ENCODE data around the gene AMOTL1.

Gene AMOTL1

DNA sequence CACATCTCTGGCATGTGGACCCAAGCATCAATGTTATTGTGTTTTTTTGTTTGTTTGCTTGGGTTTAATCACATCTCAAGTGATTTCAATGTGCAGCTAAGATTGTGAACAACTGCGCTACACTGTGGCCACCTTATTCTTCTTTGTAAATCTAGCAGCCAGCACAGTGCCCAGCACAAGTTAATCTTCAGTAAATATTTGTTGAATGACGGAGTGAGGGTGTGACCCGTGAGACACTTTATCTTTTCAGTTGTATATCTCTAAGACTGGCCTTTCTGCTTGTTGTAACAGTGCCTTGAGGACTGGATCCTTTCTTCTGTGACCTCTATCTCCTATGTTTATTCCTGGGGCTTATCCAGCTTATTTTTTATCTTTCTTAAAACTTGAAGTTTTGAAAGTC, 21.4 kb upstream of the AMOTL1 start:
- DNase-seq = no peak

DNA sequence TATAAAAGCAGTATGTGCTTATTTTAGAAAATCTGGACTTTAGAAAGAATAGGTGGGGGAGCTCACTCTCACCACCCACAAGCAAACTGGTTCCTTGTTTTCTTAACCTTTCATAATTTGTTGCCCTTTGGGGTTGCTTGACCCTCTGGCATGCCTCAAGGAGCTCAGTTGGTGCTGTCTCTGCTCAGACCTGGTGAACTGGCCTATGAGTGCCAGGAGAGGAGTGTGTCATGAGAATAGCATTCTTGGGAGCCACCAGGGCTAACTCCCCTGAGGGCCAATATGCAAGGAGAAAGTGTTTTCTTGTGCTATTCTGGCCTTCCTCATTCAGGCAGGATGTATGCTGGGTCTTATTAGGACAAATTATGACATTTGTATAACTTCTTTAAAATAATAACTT, 21.0 kb upstream of the AMOTL1 start:
- DNase-seq = no peak

DNA sequence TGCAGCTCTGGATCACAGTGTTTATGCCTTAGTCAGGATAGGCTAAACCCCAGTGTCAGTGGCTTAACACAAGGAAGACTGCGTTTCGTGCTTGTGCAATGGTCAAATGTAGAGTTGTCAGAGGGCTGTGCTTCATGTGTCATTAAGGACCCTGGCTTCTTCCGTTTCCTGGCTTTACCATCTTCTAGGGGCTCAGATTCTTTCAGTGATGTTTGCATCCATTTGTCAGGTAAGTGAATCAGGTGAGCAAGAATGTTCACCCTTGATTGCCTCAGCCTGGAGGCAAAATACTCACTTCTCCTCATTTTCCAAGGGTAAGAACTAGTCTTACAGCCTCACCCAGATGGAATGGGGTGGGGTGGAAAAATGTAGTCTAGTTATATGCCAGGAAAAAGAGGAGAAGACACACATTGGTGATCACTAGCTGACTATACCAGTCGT, 20.5 kb upstream of the AMOTL1 start:
- no peak for DNase-seq

DNA sequence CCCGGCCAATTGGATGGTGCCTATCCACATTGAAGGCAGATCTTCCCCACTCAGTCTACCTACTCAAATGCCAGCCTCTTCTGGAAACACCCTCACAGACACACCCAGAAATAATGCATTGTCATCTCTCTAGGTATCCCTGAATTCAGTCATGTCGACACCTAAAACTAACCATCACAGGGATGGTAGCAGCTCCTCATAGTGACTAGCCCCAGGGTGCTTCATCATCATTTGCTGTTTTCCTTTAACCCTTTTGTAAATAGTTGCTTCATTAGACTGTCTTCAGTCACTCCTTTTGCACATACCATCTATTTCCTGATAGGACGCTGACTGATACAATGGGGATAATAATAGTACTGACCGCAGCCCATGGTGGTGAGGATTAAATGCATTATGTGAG, 18.8 kb upstream of the AMOTL1 start:
- no peak for DNase-seq

DNA sequence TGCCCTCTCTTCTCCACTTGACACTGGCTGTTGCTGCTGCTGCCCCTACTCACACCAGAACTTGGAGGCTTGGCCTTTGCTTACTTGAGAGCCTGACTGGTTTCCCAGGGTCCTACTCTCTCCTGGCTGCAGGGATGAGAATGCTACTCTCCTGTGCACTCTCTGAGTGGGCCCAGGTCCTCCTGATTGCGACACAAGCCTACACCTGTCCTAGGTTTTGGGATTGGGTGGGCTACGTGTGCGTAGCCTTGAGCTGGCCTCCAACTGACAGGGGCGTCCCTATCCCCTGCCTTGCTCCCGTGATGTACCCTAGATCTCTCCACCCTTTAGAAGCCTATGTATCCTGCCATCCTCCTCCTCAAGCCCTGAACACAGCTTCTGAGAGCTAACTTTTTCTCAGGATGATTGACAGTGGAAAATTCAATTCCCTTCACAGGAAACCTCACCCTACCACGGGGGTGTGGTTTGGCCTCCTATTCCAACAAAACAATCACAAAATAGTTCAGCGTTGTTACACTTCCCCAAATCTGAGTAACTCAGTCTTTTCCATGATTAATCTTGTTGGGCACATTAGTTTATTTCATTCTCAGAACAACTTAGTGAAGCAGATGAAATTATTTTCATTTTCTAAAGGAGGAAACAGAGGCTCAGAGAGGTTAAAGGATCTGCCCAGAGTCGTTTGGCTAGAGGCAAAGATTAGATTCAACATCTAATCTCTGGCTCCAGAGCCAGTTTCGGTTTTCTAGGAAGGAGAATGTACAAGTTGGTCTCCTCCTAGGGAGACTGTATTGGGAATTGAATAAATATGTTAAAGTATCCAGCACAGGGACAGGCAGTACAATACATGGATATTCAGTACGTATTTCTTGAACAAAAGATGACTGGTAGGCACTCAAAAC, 17.6 kb upstream of the AMOTL1 start:
- no peak for DNase-seq

DNA sequence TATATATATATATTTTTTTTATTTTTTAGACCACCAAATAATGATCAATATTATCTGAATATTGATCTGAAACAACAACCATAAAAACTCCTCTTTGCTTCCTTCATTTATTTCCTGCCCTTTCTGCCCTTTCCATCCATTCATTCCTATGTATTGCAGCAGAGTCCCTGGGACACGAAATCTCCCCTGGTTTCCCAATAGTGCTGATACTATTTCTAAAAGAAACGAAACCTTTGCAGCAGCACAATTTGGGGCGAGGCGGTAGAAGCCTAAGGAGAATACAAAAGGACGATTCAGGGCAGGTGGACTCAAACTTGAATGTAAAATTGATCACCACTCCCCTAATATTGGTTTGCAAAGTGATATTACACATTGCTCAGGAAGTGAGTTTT, 16.9 kb upstream of the AMOTL1 start:
- no peak for DNase-seq

DNA sequence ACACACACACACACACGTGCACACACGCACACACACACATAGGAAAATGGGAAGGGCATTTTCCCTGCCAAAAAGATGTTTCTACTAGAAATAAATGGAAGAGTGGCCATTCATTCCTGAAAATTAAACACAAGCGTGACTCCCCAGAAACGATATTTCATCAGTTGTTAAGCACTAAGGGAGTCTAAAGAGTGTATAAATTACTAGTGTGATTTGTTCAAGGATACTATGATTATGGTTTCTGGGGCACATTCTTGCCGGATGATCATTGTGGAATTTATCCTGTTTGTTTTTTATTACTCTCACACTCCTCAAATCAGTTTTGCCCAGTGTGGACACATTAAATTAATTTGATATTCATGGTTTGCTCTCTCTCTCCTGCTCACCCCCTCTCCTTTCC, 16.4 kb upstream of the AMOTL1 start:
- no peak for DNase-seq

DNA sequence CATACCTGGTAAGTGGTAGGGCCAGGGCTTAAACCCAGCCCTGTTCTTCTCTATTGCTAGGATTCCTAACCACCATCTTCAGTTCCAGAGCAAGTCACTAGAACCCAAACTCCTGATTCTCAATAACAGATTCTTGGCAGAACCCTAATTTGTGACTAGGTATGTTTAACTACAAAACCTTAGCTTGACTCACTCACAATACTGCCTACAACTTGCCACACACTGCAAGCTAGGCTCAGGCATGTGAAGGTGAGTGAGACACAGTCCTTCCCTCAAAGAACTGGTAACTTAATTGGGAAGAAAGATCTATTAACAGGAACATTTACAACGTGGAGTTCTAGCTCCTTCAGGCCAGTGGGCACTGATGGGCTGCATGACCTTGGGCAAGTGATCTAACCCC, 14.5 kb upstream of the AMOTL1 start:
- no peak for DNase-seq

DNA sequence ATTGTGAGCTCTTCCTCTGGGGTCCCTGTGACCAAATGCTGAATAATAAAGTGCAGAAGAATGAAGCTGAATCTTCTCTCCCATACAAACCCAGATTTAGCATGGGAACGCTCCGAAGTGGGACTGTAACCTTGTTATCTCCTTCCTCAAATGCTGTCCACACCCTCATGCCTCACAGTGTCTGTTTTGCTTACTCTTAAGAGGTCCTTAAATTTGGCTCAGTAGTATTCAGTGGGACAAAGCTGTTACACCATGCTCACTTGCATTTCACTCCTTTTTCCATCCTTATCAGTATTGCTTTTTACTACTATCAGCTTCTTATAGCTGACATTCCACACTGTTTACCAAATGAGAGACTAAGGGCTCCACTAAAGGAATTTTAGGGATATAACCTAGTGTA, 13.8 kb upstream of the AMOTL1 start:
- DNase-seq = no peak

DNA sequence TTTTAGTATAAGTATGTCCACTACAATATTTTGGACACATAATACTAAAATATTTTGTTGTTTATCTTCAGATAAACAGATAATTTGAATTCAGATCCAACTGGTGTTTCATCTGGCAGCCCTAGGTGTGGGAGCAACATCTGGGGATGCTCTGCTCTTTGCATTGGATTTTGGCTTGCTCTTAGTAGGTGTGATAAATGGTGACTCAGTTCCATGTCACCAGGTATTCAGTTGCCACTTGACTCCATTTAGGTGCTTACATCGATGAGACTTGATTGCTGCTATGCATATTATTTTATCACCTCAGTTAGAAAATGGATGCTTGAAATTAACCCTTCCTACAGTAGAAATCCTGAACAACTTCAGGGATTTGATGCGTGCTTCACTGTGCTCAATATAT, 13.3 kb upstream of the AMOTL1 start:
- DNase-seq = no peak

DNA sequence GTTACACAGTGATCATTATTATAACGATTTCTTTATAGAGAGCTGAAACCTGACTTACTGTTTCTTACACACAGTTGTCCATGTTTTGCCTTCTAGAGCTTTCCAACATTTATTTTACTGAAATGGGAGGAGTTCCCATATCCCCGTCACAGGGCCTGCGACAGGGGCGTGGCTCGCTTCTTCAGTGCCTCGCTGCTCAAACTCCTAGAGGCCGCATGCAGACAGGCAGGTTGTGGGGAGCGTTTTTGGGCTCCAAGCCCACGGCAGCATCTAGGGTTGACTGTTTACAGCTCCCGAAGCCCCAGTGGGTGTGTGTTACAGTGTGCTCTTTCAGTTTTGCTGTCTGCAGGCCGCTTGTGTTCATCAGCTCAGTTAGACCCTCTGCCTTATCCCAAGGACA, 12.7 kb upstream of the AMOTL1 start:
- DNase-seq = no peak

DNA sequence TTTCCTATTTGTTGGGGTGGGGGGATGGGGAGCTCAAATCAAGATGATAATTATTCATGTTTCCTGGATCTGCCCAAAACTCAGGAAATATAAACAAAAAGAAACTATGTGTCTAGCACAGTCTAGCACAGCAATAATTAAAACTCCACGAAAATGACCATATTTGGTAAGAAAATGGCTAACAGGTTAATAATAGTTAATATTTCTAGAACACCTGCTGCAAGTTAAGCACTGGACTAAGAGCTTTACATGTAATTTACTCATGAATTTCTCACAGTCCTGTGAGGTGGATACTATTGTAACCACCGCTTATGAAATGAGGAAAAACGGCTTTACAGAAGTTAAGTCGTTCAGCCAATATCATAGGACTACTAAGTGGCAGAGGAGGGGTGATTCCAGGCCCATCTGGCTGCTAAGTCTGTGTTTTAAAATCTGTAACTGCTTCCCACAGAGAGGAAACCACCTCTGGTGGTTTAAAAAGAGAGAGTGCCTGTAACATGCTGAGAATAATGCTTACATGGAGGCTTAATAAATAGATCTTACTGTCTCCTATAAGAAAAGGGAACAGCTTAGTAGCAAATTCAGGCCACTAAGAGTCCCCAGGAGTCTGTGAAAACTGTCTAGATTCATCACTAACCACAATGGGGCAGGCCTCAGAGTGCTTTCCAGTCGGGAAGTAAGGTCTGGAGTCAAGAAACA, 11.0 kb upstream of the AMOTL1 start:
- DNase-seq = no peak

DNA sequence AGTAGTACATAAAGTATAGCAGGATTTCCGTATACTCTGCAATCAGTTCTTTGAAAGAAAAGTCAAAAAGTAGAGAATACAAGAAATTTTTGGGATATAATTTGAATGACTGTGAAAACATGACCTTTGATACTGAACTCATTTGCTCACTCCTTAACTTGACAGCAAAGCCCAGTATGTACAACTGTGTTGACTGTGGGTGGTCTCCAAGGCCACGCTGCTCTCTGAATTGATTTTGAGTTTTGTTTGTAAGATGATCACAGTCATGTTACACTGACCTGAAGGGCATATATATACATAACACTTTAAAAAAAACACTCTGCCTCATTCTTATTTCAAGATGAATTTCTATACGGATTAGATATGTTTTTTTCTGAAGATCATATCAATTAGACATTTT, 9.5 kb upstream of the AMOTL1 start:
- no peak for DNase-seq

DNA sequence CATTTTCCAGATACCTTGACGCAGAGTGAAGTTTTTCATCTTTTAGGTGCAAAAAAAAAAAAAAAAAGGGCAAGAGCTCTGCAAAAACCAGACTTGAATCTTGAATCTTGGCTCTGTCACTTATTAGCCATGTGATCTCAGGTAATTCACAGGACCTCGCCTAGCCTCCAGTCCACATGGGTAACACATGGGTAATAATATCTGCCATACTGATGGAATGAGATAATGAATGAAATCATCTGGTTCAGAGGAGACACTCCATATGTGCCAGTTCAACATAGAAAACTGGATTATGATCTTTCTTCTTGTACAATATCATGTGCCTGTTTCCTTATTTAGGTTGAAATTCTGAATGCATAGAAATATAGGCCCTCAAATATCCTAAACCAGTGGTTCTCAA, 8.6 kb upstream of the AMOTL1 start:
- no peak for DNase-seq

DNA sequence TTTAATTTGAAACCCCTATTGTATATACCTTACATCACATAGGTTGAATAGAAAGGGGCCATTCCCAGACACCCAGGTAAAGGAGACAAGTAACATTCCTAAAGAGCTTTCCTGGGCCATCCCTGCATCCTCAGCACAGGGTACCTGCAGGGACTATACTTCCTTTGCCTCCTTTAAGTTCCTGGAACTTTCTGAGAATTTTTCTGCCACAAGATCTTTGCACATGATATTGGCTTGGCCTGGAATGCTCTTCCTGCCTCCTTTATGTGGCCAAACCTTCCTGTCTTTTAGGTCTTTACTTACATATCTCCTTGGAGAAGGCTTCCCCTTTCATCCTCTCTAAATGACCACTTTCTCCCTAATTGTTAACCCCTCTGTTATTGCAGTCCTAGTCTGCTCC, 7.9 kb upstream of the AMOTL1 start:
- DNase-seq = no peak

DNA sequence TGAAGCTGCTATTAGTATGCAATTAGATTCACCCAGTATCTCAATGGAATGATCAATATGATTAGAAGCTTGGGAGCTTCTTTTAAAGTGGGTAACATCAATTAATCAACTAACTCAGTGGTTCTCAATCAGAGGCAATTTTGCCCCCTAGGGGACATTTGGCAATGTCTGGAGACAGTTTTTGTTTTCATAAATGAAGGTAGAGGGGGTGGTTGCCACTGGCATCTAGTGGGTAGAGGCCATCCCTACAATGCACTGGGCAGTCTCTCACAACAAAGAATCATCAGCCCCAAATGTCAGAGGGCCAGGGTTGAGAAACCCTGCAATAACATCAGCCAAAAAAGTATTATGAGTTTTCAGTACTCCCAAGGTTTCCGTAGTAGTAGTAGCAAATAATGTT, 5.9 kb upstream of the AMOTL1 start:
- DNase-seq = no peak

DNA sequence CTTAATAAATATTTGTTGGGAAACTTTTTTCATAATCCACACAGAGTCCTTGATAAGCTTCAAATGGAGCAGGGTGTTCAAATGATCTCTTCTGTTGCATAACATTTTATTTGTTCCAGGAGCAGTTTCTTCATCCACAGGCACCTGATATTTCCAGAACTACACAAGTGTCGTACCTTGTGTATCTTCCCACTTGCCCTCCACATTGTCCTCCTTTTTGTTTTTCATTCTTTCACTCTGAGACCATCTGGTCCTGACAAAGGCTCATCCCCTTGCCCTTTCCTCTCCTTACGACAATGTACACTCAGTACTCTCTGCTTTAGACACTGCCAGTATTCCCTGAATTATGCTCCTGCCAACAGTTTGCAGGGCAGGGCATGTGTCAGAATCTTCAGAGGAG, 5.2 kb upstream of the AMOTL1 start:
- DNase-seq = no peak

DNA sequence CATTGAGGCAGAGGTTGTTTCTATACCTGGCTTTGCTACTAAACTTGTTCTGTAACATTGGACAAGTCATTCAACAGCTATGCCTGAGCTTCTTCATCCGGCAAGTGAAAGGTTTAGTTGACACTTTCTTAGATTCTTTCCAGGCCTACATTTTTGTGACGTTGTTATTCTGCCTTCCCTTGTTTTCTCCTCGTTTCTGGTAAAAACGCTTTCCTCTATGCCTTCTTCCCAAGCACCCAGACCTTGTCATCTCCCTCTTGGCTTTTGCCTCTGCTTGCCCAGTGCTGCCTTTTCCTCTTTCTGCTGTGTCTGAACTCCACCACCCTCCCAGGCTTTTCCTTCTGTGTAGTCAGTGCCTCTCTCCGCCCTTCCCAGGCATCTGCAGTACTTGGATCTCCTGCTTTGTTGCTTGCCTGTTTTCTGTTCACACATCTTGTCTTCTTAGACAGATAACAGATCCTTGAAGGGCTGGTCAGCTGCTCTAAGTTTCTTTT, 1.4 kb upstream of the AMOTL1 start:
- DNase-seq = no peak

DNA sequence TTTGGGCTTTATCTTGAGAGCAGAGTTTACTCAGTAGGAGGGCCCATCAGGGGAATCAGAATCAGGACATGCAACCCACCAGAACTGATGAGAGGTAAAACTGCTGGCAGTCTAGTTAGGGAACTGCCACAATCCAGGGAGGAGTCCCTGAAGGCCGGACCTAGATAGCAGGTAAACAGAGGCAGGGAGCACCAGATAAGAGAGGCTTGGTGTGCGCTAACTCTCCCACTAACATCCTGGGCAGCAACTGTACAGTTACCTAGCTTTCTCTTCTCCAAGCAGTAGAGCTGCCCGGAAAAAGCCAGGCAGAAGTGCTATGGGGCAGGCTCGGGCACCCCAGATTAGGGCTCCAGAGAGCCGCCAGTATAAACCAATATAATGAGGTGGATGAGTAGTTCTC, 865 bp upstream of the AMOTL1 start:
- DNase-seq = no peak

DNA sequence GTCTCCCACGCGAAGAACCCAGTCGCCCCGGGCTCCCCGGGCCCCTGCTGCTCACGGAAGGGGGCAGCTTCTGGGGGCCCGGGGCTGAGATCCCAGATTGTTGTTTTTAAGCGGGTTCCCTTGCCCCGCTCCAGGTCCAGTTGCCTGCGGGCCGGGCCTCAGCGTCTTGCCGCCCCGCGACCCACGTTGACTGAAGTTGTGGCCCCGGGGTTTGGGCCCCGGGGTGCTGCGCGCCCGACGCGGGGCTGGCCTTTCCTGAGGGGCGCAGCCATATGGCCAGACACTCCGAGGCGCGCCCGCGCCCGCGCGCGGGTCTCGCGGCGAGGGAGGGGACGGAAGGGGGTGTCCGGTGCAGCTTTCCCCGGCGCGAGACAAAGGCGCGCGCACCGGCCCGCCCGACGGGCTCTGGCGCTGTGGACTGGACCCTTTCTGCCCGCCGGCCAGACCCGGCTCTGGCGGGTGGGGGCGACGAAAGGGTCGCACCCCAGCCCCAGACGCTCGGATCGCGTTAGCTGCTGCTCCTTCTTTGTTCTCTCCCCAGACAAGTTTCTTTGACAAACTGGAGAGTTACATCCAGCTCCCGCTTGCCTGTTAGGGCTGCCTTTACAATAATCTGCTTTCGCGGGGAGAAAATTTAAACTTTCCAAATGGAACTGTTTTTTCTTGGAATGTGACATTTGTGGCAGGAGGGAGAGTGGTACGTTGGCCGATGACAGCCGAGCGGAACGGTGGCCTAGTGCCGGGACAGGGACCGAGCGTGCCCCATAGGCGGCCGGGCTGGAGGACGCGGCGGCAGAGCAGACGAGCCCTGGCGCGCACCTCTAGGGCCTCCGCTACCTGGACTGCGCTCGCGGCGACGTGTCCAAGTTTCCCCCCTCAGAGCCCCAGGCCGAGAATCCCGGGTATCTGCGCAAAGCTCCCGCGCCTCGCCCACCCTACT, 716 bp downstream of the AMOTL1 start:
- no peak for DNase-seq

DNA sequence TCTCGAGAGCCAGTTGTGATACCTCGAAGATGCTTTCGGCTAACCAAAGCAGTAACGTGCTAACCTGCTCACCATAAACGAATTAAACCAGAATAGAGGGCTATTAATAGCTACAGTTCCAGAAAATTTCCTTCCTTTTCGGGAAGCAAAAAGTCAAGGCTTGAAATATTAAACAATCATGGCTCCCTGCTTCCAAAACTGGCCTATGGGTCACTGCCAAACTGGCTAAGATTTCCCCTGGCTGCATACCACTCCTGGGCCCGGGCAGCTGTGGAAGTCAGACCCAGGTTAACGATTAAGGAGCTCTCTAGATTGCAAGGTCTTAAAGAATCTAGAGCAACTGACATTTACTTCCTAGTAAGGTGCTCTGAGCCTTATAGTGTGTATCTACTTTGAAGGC, 1.7 kb downstream of the AMOTL1 start:
- no peak for DNase-seq

DNA sequence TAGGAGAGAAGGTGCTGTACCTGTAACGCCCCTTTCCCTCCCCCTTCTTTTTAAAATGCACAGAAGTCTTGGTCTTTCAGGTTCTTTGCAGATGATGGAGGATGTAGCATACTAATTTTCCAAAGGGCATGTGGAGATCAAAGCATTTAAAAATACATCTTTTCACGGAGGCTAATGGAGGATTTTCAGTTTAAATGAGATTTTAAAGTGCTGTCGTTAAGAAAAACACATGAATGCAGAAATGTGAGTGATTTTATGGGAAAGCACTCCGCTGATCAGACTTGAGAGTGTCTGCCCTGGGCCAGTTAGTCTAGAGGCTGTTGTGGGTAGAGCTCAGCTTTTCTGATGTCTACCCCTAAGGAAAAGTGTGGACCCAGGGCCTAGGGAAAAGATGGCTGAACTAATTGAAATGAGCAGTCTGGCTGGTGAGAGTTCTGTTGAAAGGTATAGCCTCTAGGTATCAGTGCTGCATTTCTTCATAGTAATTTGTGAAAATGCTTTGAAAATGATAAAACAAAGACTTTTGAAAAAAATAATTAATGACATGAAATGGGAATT, 2.5 kb downstream of the AMOTL1 start:
- no peak for DNase-seq

DNA sequence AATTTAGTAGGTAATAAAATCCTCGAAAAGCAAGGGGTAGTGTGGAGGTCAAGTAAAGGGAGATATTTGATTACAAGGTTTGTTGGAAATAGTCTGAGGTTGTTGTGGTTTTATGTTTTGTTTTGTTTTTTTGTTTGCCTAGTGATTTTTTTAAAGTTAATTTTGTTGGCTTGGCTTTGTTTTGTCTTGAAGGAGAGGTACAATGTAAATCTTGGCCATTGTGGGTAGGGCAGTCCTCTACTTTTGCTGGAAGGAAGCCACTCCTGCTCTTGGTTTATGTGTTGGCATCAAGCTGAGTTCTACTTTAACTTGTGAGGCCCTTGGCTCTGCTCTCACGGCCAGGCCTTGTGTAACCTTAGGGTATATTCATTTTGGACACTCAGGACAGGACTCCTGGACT, 3.2 kb downstream of the AMOTL1 start:
- no peak for DNase-seq
